ENCODE results near the gene FSTL4. TPM values are rescaled to one million over a fixed set of nuclear protein-coding genes. Genes with fewer than 3 reads are reported as not detected.

Gene FSTL4
- polyA plus RNA-seq, 1 of the 3 experiments (the other 2 are of a cell fraction): not detected

GRCh38 chr5:133385346-133385745, 227.0 kb downstream of the FSTL4 start:
- Histone ChIP-seq H3K4me3 (ENCODE audit: low read depth in 2 of 2, low read length in 1 of 2) (no peak overlapping the region), H3K27ac (ENCODE audit: low read depth in 2 of 2, low read length in 1 of 2) (no peak overlapping the region), H3K9me3 (no peaks in the 10 kb centered on the region), H3K4me2 (no peak overlapping the region), H3K9ac (no peak overlapping the region), H3F3A (replicated peaks; ENCODE audit: insufficient read depth) (no peaks in the 10 kb centered on the region), H3K9me2 (no peaks in the 10 kb centered on the region), H3K4me1 (ENCODE audit: control insufficient read depth in 1 of 2, insufficient read depth in 2 of 2, low read depth in 1 of 2, low read length in 1 of 2) (no peaks in the 10 kb centered on the region), H2AFZ (ENCODE audit: low read depth) (no peak overlapping the region), H3K27me3 (ENCODE audit: insufficient read depth) (no peaks in the 10 kb centered on the region; the same call in none of the 2 replicates), H3K36me3 (replicated peaks in 1 of 2; ENCODE audit: control insufficient read depth in 1 of 2, insufficient read depth in 2 of 2, low read length in 1 of 2) (no peaks in the 10 kb centered on the region), H4K20me1 (ENCODE audit: insufficient read depth) (no peaks in the 10 kb centered on the region), H3K79me2 (ENCODE audit: insufficient read depth) (no peaks in the 10 kb centered on the region)
- 53% methylated on average over 5 of the region's 5 CpGs for WGBS (ENCODE audit: low lambda C conversion rate)
- DNase-seq: no peak
- no peak for TF ChIP-seq SMC3 (IDR thresholded peaks at IDR 0.05; ENCODE audit: low read depth, low read length)
- POLR2A ChIA-PET: no interaction called here
- CTCF ChIA-PET: no interaction called here

- whole genome bisulfite sequencing (ENCODE audit: low lambda C conversion rate): 57% methylated on average over 9 of the region's 9 CpGs
- no peak overlapping the region for H3K4me2 ChIP-seq
- H4K20me1 ChIP-seq (ENCODE audit: insufficient read depth): no peaks in the 10 kb centered on the region
- no peak overlapping the region for H3K27ac ChIP-seq (ENCODE audit: low read depth in 2 of 2, low read length in 1 of 2)
- POLR2A ChIA-PET: no interaction called here
- H3K9me3 ChIP-seq: no peaks in the 10 kb centered on the region
- H3K79me2 ChIP-seq (ENCODE audit: insufficient read depth): no peaks in the 10 kb centered on the region
- H3K27me3 ChIP-seq (ENCODE audit: insufficient read depth): no peaks in the 10 kb centered on the region; the same call in none of the 2 replicates
- H3K9me2 ChIP-seq: no peaks in the 10 kb centered on the region
- no peak for TF ChIP-seq RCOR1 (IDR thresholded peaks at IDR 0.05; ENCODE audit: low read length)
- TF ChIP-seq YY1 (IDR thresholded peaks at IDR 0.05; ENCODE audit: low read depth): no peak
- no peak for TF ChIP-seq REST (IDR thresholded peaks at IDR 0.05; ENCODE audit: low read depth, low read length)
- TF ChIP-seq RAD21 (IDR thresholded peaks at IDR 0.05; ENCODE audit: low read length): no peak
- TF ChIP-seq SIN3A (IDR thresholded peaks at IDR 0.05; ENCODE audit: borderline replicate concordance, low read depth, low read length): no peak
- TF ChIP-seq POLR2AphosphoS5 (IDR thresholded peaks at IDR 0.05; ENCODE audit: low read depth, low read length): no peak
- TF ChIP-seq MXI1 (IDR thresholded peaks at IDR 0.05; ENCODE audit: low read depth, low read length): no peak
- no peak for TF ChIP-seq NRF1 (IDR thresholded peaks at IDR 0.05; ENCODE audit: low read depth, low read length)
- no peak for TF ChIP-seq TAF1 (IDR thresholded peaks at IDR 0.05; ENCODE audit: borderline replicate concordance, low read depth, low read length)
- no peak for TF ChIP-seq USF1 (IDR thresholded peaks at IDR 0.05; ENCODE audit: borderline replicate concordance, low read depth)
- TF ChIP-seq MAX (IDR thresholded peaks at IDR 0.05; ENCODE audit: low read depth): no peak
- no peak for TF ChIP-seq CHD2 (IDR thresholded peaks at IDR 0.05; ENCODE audit: low read length, partially characterized antibody)
- TF ChIP-seq FOXJ3 (CRISPR knock-in tag; IDR thresholded peaks at IDR 0.05): no peak
- no peak for TF ChIP-seq ELF1 (IDR thresholded peaks at IDR 0.05)
- no peak for TF ChIP-seq TEAD4 (IDR thresholded peaks at IDR 0.05; ENCODE audit: borderline replicate concordance, insufficient read depth)
- H3K4me3 ChIP-seq (ENCODE audit: low read depth in 2 of 2, low read length in 1 of 2): no peak overlapping the region
- no peaks in the 10 kb centered on the region for H3F3A ChIP-seq (replicated peaks; ENCODE audit: insufficient read depth)
- no peaks in the 10 kb centered on the region for H3K4me1 ChIP-seq (ENCODE audit: control insufficient read depth in 1 of 2, insufficient read depth in 2 of 2, low read depth in 1 of 2, low read length in 1 of 2)
- H2AFZ ChIP-seq (ENCODE audit: low read depth): no peak overlapping the region
- no peak for DNase-seq
- CTCF ChIA-PET: no interaction called here
- H3K9ac ChIP-seq: no peak overlapping the region
- H3K36me3 ChIP-seq (replicated peaks in 1 of 2; ENCODE audit: control insufficient read depth in 1 of 2, insufficient read depth in 2 of 2, low read length in 1 of 2): no peaks in the 10 kb centered on the region
Observed at GRCh38 chr5:133384903-133385302, 227.4 kb downstream of the FSTL4 start.

Measured in SK-N-SH (cell line).